Trophoblast cell (in vitro differentiated cells and primary cell): Measurements from ENCODE around the gene PLPP1.

Source experiments
- DNase-seq, 2 donors: peaks; one replicate each; pipeline ENCODE4 v3.0.0-alpha.2; 2016
- H2AFZ ChIP-seq: 2 replicates; pipeline ENCODE4 v1.6.1; 2013; ENCODE audit warnings: low read length, moderate library complexity, mild to moderate bottlenecking; ENCODE audit not compliant: insufficient read depth, poor library complexity
- H2AK5ac ChIP-seq: 2 replicates; pipeline ENCODE4 v1.6.1; 2013; ENCODE audit warnings: mild to moderate bottlenecking, low read length
- H2BK120ac ChIP-seq: 2 replicates; pipeline ENCODE4 v1.6.1; 2013; ENCODE audit warnings: low read length, mild to moderate bottlenecking, moderate library complexity; ENCODE audit not compliant: insufficient read depth, poor library complexity
- H2BK12ac ChIP-seq: 2 replicates; pipeline ENCODE4 v1.6.1; 2013; ENCODE audit warnings: mild to moderate bottlenecking, low read length, moderate library complexity
- H2BK5ac ChIP-seq: 2 replicates; pipeline ENCODE4 v1.6.1; 2013; ENCODE audit warnings: low read length, low read depth, moderate library complexity, mild to moderate bottlenecking; ENCODE audit not compliant: poor library complexity
- H3K14ac ChIP-seq: 2 replicates; pipeline ENCODE4 v1.6.1; 2013; ENCODE audit warnings: mild to moderate bottlenecking, low read length
- H3K18ac ChIP-seq: 2 replicates; pipeline ENCODE4 v1.6.1; 2013; ENCODE audit warnings: mild to moderate bottlenecking, low read length
- H3K23ac ChIP-seq: 2 replicates; pipeline ENCODE4 v1.6.1; 2013; ENCODE audit warnings: low read length
- H3K27ac ChIP-seq: 2 replicates; pipeline ENCODE4 v1.5.1; 2013; ENCODE audit warnings: low read depth, mild to moderate bottlenecking, inconsistent platforms, low read length, moderate library complexity
- H3K27me3 ChIP-seq: 2 replicates; pipeline ENCODE4 v1.6.1; 2013; ENCODE audit warnings: inconsistent platforms, mild to moderate bottlenecking, low read length, moderate library complexity; ENCODE audit not compliant: insufficient read depth
- H3K36me3 ChIP-seq, 2 experiments: 1 replicate in 1 of 2; 2 replicates in 1 of 2; pipeline ENCODE4 v1.6.1; 2013; ENCODE audit warnings: low read length in 2 of 2, mild to moderate bottlenecking in 2 of 2, moderate library complexity in 1 of 2; ENCODE audit not compliant: insufficient read depth in 2 of 2, control insufficient read depth in 1 of 2
- H3K4ac ChIP-seq: 2 replicates; pipeline ENCODE4 v1.6.1; 2013; ENCODE audit warnings: low read depth, mild to moderate bottlenecking, low read length, moderate library complexity
- H3K4me1 ChIP-seq, 2 experiments: 1 replicate in 1 of 2; 2 replicates in 1 of 2; pipeline ENCODE4 v1.6.1; 2013; ENCODE audit warnings: low read length in 2 of 2, mild to moderate bottlenecking in 2 of 2, moderate library complexity in 1 of 2; ENCODE audit not compliant: insufficient read depth in 2 of 2, control insufficient read depth in 1 of 2
- H3K4me2 ChIP-seq: 2 replicates; pipeline ENCODE4 v1.6.1; 2013; ENCODE audit warnings: inconsistent platforms, mild to moderate bottlenecking, low read length, moderate library complexity
- H3K4me3 ChIP-seq: 2 replicates; pipeline ENCODE4 v1.5.1; 2013; ENCODE audit warnings: mild to moderate bottlenecking, low read depth, low read length, inconsistent platforms
- H3K79me1 ChIP-seq: one replicate; pipeline ENCODE4 v1.6.1; 2013; ENCODE audit warnings: low read length
- H3K79me2 ChIP-seq: 2 replicates; pipeline ENCODE4 v1.6.1; 2013; ENCODE audit warnings: low read length, mild to moderate bottlenecking; ENCODE audit not compliant: control insufficient read depth, insufficient read depth, poor library complexity
- H3K9ac ChIP-seq: 2 replicates; pipeline ENCODE4 v1.6.1; 2013; ENCODE audit warnings: mild to moderate bottlenecking, low read length
- H3K9me3 ChIP-seq: 2 replicates; pipeline ENCODE4 v1.6.1; 2013; ENCODE audit warnings: low read depth, mild to moderate bottlenecking, control low read depth, inconsistent platforms, low read length; ENCODE audit not compliant: insufficient read depth
- H4K12ac ChIP-seq: 2 replicates; pipeline ENCODE4 v1.6.1; 2013; ENCODE audit warnings: low read depth, mild to moderate bottlenecking, low read length, moderate library complexity
- H4K8ac ChIP-seq: 2 replicates; pipeline ENCODE4 v1.6.1; 2013; ENCODE audit warnings: low read depth, mild to moderate bottlenecking, low read length, moderate library complexity
- H4K91ac ChIP-seq: one replicate; pipeline ENCODE4 v1.6.1; 2013; ENCODE audit warnings: low read depth, mild to moderate bottlenecking, low read length, moderate library complexity
- WGBS: extraction: QIAGEN DNeasy Blood & Tissue Kit; methylation state at CpG from one replicate; pipeline ENCODE4 v1.1.7; 2013; ENCODE audit warnings: missing lambda C conversion rate; ENCODE audit not compliant: insufficient read length, insufficient coverage; ENCODE audit errors: extremely low coverage; 5-methylcytosine and 5-hydroxymethylcytosine counted together

The PLPP1 gene

DNA sequence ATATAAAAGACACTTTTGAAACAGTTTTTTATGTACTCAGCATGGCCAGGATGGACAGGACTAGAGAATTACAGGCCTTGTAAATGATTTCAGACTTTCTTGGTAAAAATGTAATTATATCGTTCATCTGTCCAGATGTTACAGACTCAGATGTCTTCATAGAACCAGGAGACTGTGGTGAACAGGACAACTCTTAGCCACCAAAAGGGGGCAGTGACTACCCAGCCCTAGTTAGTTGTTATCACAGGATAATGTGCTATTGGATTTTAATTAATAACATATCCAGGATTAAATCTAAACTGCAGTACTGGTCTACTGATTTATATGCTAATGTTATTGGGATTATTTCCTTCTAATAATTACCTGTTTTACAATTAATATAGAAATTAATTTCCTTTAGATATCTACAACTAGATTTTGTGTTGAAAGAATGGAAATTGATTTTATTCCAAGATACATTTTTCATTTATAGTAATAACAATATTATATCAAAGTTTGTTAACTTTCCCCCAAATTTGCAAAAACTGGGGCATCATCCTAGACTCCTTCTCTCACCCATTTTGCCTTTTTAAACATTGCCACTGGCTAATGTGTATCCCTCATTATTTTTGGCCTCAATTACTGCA is 127.6 kb downstream of the PLPP1 start:
- H2BK120ac ChIP-seq = no peak overlapping the region
- H3K4me3 ChIP-seq = no peak overlapping the region
- H3K4me2 ChIP-seq = no peak overlapping the region
- no peak overlapping the region for H3K14ac ChIP-seq
- H4K8ac ChIP-seq = no peak overlapping the region
- H2BK12ac ChIP-seq = no peak overlapping the region
- no peaks in the 10 kb centered on the region for H3K9me3 ChIP-seq
- H3K79me2 ChIP-seq = no peaks in the 10 kb centered on the region
- no peak overlapping the region for H2AK5ac ChIP-seq
- H3K9ac ChIP-seq = no peak overlapping the region
- no CpG with 5 or more reads among the region's 1 CpG for WGBS
- no peak overlapping the region for H3K23ac ChIP-seq
- H3K18ac ChIP-seq = no peak overlapping the region
- H3K27ac ChIP-seq = no peak overlapping the region
- H2BK5ac ChIP-seq = no peak overlapping the region
- H3K4ac ChIP-seq = no peak overlapping the region
- no peak overlapping the region for H2AFZ ChIP-seq
- H4K91ac ChIP-seq = no peak overlapping the region
- no peak overlapping the region for H4K12ac ChIP-seq
- no peaks in the 10 kb centered on the region for H3K79me1 ChIP-seq
- H3K36me3 ChIP-seq = peaks cover 7 to 10% of the 10 kb centered on the region in 2 experiments
- no peaks in the 10 kb centered on the region for H3K4me1 ChIP-seq
- peak in 1 of 2 donors; percentile 49 for DNase-seq
- no peaks in the 10 kb centered on the region for H3K27me3 ChIP-seq

DNA sequence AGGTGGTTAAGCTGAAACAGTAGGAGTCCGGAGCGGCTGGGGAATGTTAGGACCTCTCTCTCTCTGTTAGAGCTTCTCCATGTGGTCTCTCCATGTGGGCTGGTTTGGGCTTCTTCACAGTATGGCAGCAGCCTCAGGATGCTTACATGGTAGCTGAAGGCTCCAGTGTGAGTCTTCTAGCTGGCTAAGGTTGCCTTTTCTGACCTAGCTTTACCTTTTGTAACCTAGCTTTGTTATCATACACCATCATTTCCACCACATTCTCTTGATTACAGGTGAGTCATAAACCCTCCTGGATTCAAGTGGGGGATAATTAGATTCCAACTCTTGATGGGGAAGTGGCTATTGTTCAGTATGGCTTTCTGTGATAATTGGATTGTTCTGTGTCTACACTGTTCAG is 128.5 kb downstream of the PLPP1 start:
- no peak overlapping the region for H4K12ac ChIP-seq
- H2BK120ac ChIP-seq = no peak overlapping the region
- H3K79me1 ChIP-seq = no peaks in the 10 kb centered on the region
- H3K4me2 ChIP-seq = no peak overlapping the region
- no peak overlapping the region for H3K23ac ChIP-seq
- H3K4ac ChIP-seq = no peak overlapping the region
- no peak overlapping the region for H3K9ac ChIP-seq
- H3K4me1 ChIP-seq = no peaks in the 10 kb centered on the region
- no peak overlapping the region for H2AK5ac ChIP-seq
- H3K9me3 ChIP-seq = no peaks in the 10 kb centered on the region
- H4K91ac ChIP-seq = no peak overlapping the region
- no peak overlapping the region for H3K18ac ChIP-seq
- H2AFZ ChIP-seq = no peak overlapping the region
- H3K4me3 ChIP-seq = no peak overlapping the region
- no peak overlapping the region for H3K14ac ChIP-seq
- H2BK12ac ChIP-seq = no peak overlapping the region
- no peak overlapping the region for H3K27ac ChIP-seq
- DNase-seq = no peak
- peaks cover 7 to 12% of the 10 kb centered on the region in 2 experiments for H3K36me3 ChIP-seq
- H3K27me3 ChIP-seq = no peaks in the 10 kb centered on the region
- H4K8ac ChIP-seq = no peak overlapping the region
- WGBS = no CpG with 5 or more reads among the region's 2 CpGs
- H3K79me2 ChIP-seq = no peaks in the 10 kb centered on the region
- no peak overlapping the region for H2BK5ac ChIP-seq

DNA sequence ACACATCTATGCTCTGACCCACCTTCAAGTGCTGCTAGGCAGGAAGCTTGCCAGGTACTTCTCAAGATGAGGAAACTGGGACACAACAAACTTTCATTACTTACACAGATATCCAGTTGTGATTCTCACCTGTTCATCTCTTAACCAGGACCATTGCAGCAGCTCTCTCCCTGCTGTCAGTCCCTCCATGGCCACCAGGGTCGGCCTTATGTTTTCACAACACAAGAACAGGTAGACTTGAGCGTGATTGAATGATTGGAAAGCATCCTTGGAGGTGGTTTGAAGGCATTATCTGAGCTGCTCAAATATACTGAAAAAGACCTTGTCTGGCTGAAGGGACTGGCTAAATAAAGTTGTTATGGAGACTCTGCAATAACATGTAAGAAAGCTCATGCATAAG is 132.6 kb downstream of the PLPP1 start:
- Histone ChIP-seq H2BK5ac (no peak overlapping the region), H3K4ac (no peak overlapping the region), H3K27me3 (no peaks in the 10 kb centered on the region), H4K8ac (no peak overlapping the region), H3K14ac (no peak overlapping the region), H3K23ac (no peak overlapping the region), H3K79me2 (no peaks in the 10 kb centered on the region), H3K9ac (no peak overlapping the region), H3K9me3 (no peaks in the 10 kb centered on the region), H3K36me3 (peaks cover 10 to 14% of the 10 kb centered on the region in 2 experiments), H2BK12ac (no peak overlapping the region), H2BK120ac (no peak overlapping the region), H3K4me1 (no peaks in the 10 kb centered on the region), H2AK5ac (no peak overlapping the region), H3K27ac (no peak overlapping the region), H2AFZ (no peak overlapping the region), H3K4me3 (no peak overlapping the region), H3K79me1 (no peaks in the 10 kb centered on the region), H3K4me2 (no peak overlapping the region), H4K12ac (no peak overlapping the region), H3K18ac (no peak overlapping the region), H4K91ac (no peak overlapping the region)
- DNase-seq = peak in 1 of 2 donors; percentile 16
- WGBS = no CpG with 5 or more reads among the region's 2 CpGs

DNA sequence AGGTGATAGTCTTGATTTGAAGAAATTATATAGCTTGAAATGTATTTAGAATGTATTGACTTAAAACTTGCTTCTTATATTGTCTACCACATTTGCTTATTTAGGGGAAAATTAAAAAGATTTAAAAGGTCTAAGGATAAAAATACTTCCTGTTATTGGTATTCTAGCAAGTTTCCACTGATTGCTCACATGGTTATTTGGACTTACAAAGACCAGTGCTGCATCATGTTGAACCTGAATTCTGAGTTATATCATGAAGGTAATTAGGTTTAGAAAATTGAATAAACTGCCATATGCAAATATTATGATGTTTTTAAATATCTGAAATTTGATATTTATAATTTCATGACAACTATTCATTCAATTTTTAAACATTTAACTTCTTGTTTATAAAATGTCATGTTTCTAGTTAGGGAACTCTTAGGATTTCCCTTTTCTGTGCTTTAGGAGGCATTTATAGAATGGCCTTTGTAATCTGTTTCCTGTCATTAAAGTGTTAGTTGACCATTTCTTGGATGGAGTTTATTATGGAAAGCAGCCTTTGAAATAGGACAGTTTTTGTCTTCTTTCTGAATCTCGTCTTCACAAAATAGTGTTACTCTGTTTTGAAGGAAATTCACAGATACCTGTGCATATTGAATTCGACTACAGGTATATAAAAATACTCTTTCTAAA is 141.1 kb downstream of the PLPP1 start:
- no peak overlapping the region for H2BK120ac ChIP-seq
- peaks cover 0 to 18% of the 10 kb centered on the region in 2 experiments for H3K36me3 ChIP-seq
- no peak overlapping the region for H3K9ac ChIP-seq
- H3K79me2 ChIP-seq = no peaks in the 10 kb centered on the region
- no peak overlapping the region for H3K27ac ChIP-seq
- no peak overlapping the region for H3K18ac ChIP-seq
- H3K23ac ChIP-seq = no peak overlapping the region
- no peak overlapping the region for H3K4me2 ChIP-seq
- H4K8ac ChIP-seq = no peak overlapping the region
- no peak overlapping the region for H3K4ac ChIP-seq
- H2AFZ ChIP-seq = no peak overlapping the region
- H2BK12ac ChIP-seq = no peak overlapping the region
- no peaks in the 10 kb centered on the region for H3K4me1 ChIP-seq
- no peaks in the 10 kb centered on the region for H3K27me3 ChIP-seq
- no peaks in the 10 kb centered on the region for H3K9me3 ChIP-seq
- WGBS = no CpG with 5 or more reads among the region's 2 CpGs
- no peak overlapping the region for H4K12ac ChIP-seq
- no peak overlapping the region for H3K14ac ChIP-seq
- H2BK5ac ChIP-seq = no peak overlapping the region
- DNase-seq = no peak
- no peaks in the 10 kb centered on the region for H3K79me1 ChIP-seq
- H2AK5ac ChIP-seq = no peak overlapping the region
- no peak overlapping the region for H3K4me3 ChIP-seq
- no peak overlapping the region for H4K91ac ChIP-seq
